Measurements from ENCODE around the gene NETO1. TPM values are rescaled to one million over a fixed set of nuclear protein-coding genes. Genes with fewer than 3 reads are reported as not detected.

Gene NETO1
- total RNA-seq, 4 donors from 2014 or later, result 1.0 TPM; not detected in 3

- H3K4me1 ChIP-seq, result no peaks in the 10 kb centered on the region
- intact Hi-C loops (cut with DNase I; ENCODE audit: low total_unique reads), result no loop called here
- no peak overlapping the region for H3K4me3 ChIP-seq
- no peak overlapping the region for H3K27ac ChIP-seq
- H3K36me3 ChIP-seq, result no peaks in the 10 kb centered on the region
- peak; percentile 41 to 65 (median 48) for TF ChIP-seq CTCF (IDR thresholded peaks at IDR 0.05)
- no peak for TF ChIP-seq POLR2A (IDR thresholded peaks at IDR 0.05)
- no peaks in the 10 kb centered on the region for H3K27me3 ChIP-seq
- no peak for DNase-seq
- no peaks in the 10 kb centered on the region for H3K9me3 ChIP-seq
These were observed 105.2 kb downstream of the NETO1 start for GRCh38 chr18:72762515-72763122.

- Histone ChIP-seq H3K4me1 (no peaks in the 10 kb centered on the region), H3K4me3 (no peak overlapping the region), H3K9me3 (no peaks in the 10 kb centered on the region), H3K36me3 (no peaks in the 10 kb centered on the region), H3K27ac (no peak overlapping the region), H3K27me3 (no peaks in the 10 kb centered on the region)
- TF ChIP-seq CTCF (IDR thresholded peaks at IDR 0.05) (no peak), POLR2A (IDR thresholded peaks at IDR 0.05) (no peak)
- intact Hi-C loops (cut with DNase I; ENCODE audit: low total_unique reads), result no loop called here
- DNase-seq, result no peak
These were observed 115.6 kb downstream of the NETO1 start for GRCh38 chr18:72752220-72752619.

GRCh38 chr18:72742002-72742401 lies 125.8 kb downstream of the NETO1 start:
- Histone ChIP-seq H3K36me3 (no peaks in the 10 kb centered on the region), H3K4me3 (no peak overlapping the region), H3K27ac (no peak overlapping the region), H3K4me1 (no peaks in the 10 kb centered on the region), H3K27me3 (no peaks in the 10 kb centered on the region), H3K9me3 (no peaks in the 10 kb centered on the region)
- no peak for DNase-seq
- TF ChIP-seq CTCF (IDR thresholded peaks at IDR 0.05), result no peak
- TF ChIP-seq POLR2A (IDR thresholded peaks at IDR 0.05), result no peak
- intact Hi-C loops (cut with DNase I; ENCODE audit: low total_unique reads), result no loop called here

- Histone ChIP-seq H3K36me3 (no peaks in the 10 kb centered on the region), H3K4me1 (no peaks in the 10 kb centered on the region), H3K27ac (no peak overlapping the region), H3K4me3 (no peak overlapping the region), H3K9me3 (no peaks in the 10 kb centered on the region), H3K27me3 (no peaks in the 10 kb centered on the region)
- intact Hi-C loops (cut with DNase I; ENCODE audit: low total_unique reads), result no loop called here
- DNase-seq, result no peak
- TF ChIP-seq POLR2A (IDR thresholded peaks at IDR 0.05) (no peak), CTCF (IDR thresholded peaks at IDR 0.05) (no peak)
These were observed 129.7 kb downstream of the NETO1 start for GRCh38 chr18:72738136-72738535.

- no peaks in the 10 kb centered on the region for H3K9me3 ChIP-seq
- TF ChIP-seq CTCF (IDR thresholded peaks at IDR 0.05) (no peak), POLR2A (IDR thresholded peaks at IDR 0.05) (no peak)
- H3K27me3 ChIP-seq, result no peaks in the 10 kb centered on the region
- no peaks in the 10 kb centered on the region for H3K4me1 ChIP-seq
- no peaks in the 10 kb centered on the region for H3K36me3 ChIP-seq
- intact Hi-C loops (cut with DNase I; ENCODE audit: low total_unique reads), result no loop called here
- H3K4me3 ChIP-seq, result no peak overlapping the region
- no peak for DNase-seq
- no peak overlapping the region for H3K27ac ChIP-seq
These were observed 140.0 kb downstream of the NETO1 start for GRCh38 chr18:72727776-72728175.

All from uterus (tissue), 4 donors.